Trophoblast cell (in vitro differentiated cells and primary cell): ENCODE data around the gene STYX.

Experiments used
- DNase-seq, 2 donors: peaks; one replicate each; pipeline ENCODE4 v3.0.0-alpha.2; 2016
- H2AFZ ChIP-seq: 2 replicates; pipeline ENCODE4 v1.6.1; 2013; ENCODE audit warnings: low read length, moderate library complexity, mild to moderate bottlenecking; ENCODE audit not compliant: insufficient read depth, poor library complexity
- H2AK5ac ChIP-seq: 2 replicates; pipeline ENCODE4 v1.6.1; 2013; ENCODE audit warnings: mild to moderate bottlenecking, low read length
- H2BK120ac ChIP-seq: 2 replicates; pipeline ENCODE4 v1.6.1; 2013; ENCODE audit warnings: low read length, mild to moderate bottlenecking, moderate library complexity; ENCODE audit not compliant: insufficient read depth, poor library complexity
- H2BK12ac ChIP-seq: 2 replicates; pipeline ENCODE4 v1.6.1; 2013; ENCODE audit warnings: mild to moderate bottlenecking, low read length, moderate library complexity
- H2BK5ac ChIP-seq: 2 replicates; pipeline ENCODE4 v1.6.1; 2013; ENCODE audit warnings: low read length, low read depth, moderate library complexity, mild to moderate bottlenecking; ENCODE audit not compliant: poor library complexity
- H3K14ac ChIP-seq: 2 replicates; pipeline ENCODE4 v1.6.1; 2013; ENCODE audit warnings: mild to moderate bottlenecking, low read length
- H3K18ac ChIP-seq: 2 replicates; pipeline ENCODE4 v1.6.1; 2013; ENCODE audit warnings: mild to moderate bottlenecking, low read length
- H3K23ac ChIP-seq: 2 replicates; pipeline ENCODE4 v1.6.1; 2013; ENCODE audit warnings: low read length
- H3K27ac ChIP-seq: 2 replicates; pipeline ENCODE4 v1.5.1; 2013; ENCODE audit warnings: low read depth, mild to moderate bottlenecking, inconsistent platforms, low read length, moderate library complexity
- H3K27me3 ChIP-seq: 2 replicates; pipeline ENCODE4 v1.6.1; 2013; ENCODE audit warnings: inconsistent platforms, mild to moderate bottlenecking, low read length, moderate library complexity; ENCODE audit not compliant: insufficient read depth
- H3K36me3 ChIP-seq, 2 experiments: 1 replicate in 1 of 2; 2 replicates in 1 of 2; pipeline ENCODE4 v1.6.1; 2013; ENCODE audit warnings: low read length in 2 of 2, mild to moderate bottlenecking in 2 of 2, moderate library complexity in 1 of 2; ENCODE audit not compliant: insufficient read depth in 2 of 2, control insufficient read depth in 1 of 2
- H3K4ac ChIP-seq: 2 replicates; pipeline ENCODE4 v1.6.1; 2013; ENCODE audit warnings: low read depth, mild to moderate bottlenecking, low read length, moderate library complexity
- H3K4me1 ChIP-seq, 2 experiments: 1 replicate in 1 of 2; 2 replicates in 1 of 2; pipeline ENCODE4 v1.6.1; 2013; ENCODE audit warnings: low read length in 2 of 2, mild to moderate bottlenecking in 2 of 2, moderate library complexity in 1 of 2; ENCODE audit not compliant: insufficient read depth in 2 of 2, control insufficient read depth in 1 of 2
- H3K4me2 ChIP-seq: 2 replicates; pipeline ENCODE4 v1.6.1; 2013; ENCODE audit warnings: inconsistent platforms, mild to moderate bottlenecking, low read length, moderate library complexity
- H3K4me3 ChIP-seq: 2 replicates; pipeline ENCODE4 v1.5.1; 2013; ENCODE audit warnings: mild to moderate bottlenecking, low read depth, low read length, inconsistent platforms
- H3K79me1 ChIP-seq: one replicate; pipeline ENCODE4 v1.6.1; 2013; ENCODE audit warnings: low read length
- H3K79me2 ChIP-seq: 2 replicates; pipeline ENCODE4 v1.6.1; 2013; ENCODE audit warnings: low read length, mild to moderate bottlenecking; ENCODE audit not compliant: control insufficient read depth, insufficient read depth, poor library complexity
- H3K9ac ChIP-seq: 2 replicates; pipeline ENCODE4 v1.6.1; 2013; ENCODE audit warnings: mild to moderate bottlenecking, low read length
- H3K9me3 ChIP-seq: 2 replicates; pipeline ENCODE4 v1.6.1; 2013; ENCODE audit warnings: low read depth, mild to moderate bottlenecking, control low read depth, inconsistent platforms, low read length; ENCODE audit not compliant: insufficient read depth
- H4K12ac ChIP-seq: 2 replicates; pipeline ENCODE4 v1.6.1; 2013; ENCODE audit warnings: low read depth, mild to moderate bottlenecking, low read length, moderate library complexity
- H4K8ac ChIP-seq: 2 replicates; pipeline ENCODE4 v1.6.1; 2013; ENCODE audit warnings: low read depth, mild to moderate bottlenecking, low read length, moderate library complexity
- H4K91ac ChIP-seq: one replicate; pipeline ENCODE4 v1.6.1; 2013; ENCODE audit warnings: low read depth, mild to moderate bottlenecking, low read length, moderate library complexity
- WGBS: extraction: QIAGEN DNeasy Blood & Tissue Kit; methylation state at CpG from one replicate; pipeline ENCODE4 v1.1.7; 2013; ENCODE audit warnings: missing lambda C conversion rate; ENCODE audit not compliant: insufficient read length, insufficient coverage; ENCODE audit errors: extremely low coverage; 5-methylcytosine and 5-hydroxymethylcytosine counted together

Gene STYX

GRCh38 chr14:52695481-52696091 is 34.4 kb upstream of the STYX start, which contains the start of gene ERO1A:
ERO1A (minus strand) TSS chr14:52695558; CDS start chr14:52695481, 77 bp downstream.
- Histone ChIP-seq H3K36me3 (no peaks in the 10 kb centered on the region), H2AFZ (peak within 1 kb of the TSS; percentile 62), H3K4me3 (peak within 1 kb of the TSS; percentile 93), H2BK12ac (no peak within 1 kb of the TSS), H4K12ac (peak within 1 kb of the TSS; percentile 80), H3K27me3 (no peaks in the 10 kb centered on the region), H3K79me2 (peaks cover 6% of the 10 kb centered on the region), H3K4me1 (no peaks in the 10 kb centered on the region), H3K79me1 (peaks cover 6% of the 10 kb centered on the region), H2BK120ac (peak within 1 kb of the TSS; percentile 48), H2AK5ac (no peak within 1 kb of the TSS), H3K4ac (peak within 1 kb of the TSS; percentile 18), H4K91ac (peak within 1 kb of the TSS; percentile 84), H3K14ac (peak within 1 kb of the TSS; percentile 10), H3K4me2 (peak within 1 kb of the TSS; percentile 80), H3K18ac (peak within 1 kb of the TSS; percentile 92), H3K9me3 (no peaks in the 10 kb centered on the region), H3K9ac (peak within 1 kb of the TSS; percentile 81), H4K8ac (peak within 1 kb of the TSS; percentile 84), H3K27ac (peak within 1 kb of the TSS; percentile 33), H3K23ac (no peak within 1 kb of the TSS), H2BK5ac (peak within 1 kb of the TSS; percentile 54)
- no CpG with 5 or more reads among the region's 78 CpGs for WGBS
- peak; percentile 86 to 87 for DNase-seq

- H2BK5ac ChIP-seq: no peak overlapping the region
- H3K4me2 ChIP-seq: no peak overlapping the region
- H3K79me2 ChIP-seq: no peaks in the 10 kb centered on the region
- H2BK12ac ChIP-seq: no peak overlapping the region
- H3K27ac ChIP-seq: no peak overlapping the region
- no peaks in the 10 kb centered on the region for H3K9me3 ChIP-seq
- no peak overlapping the region for H2BK120ac ChIP-seq
- H4K91ac ChIP-seq: no peak overlapping the region
- H3K9ac ChIP-seq: no peak overlapping the region
- no peak overlapping the region for H3K23ac ChIP-seq
- no peaks in the 10 kb centered on the region for H3K4me1 ChIP-seq
- no peak overlapping the region for H4K8ac ChIP-seq
- no peak overlapping the region for H3K18ac ChIP-seq
- no peak overlapping the region for H3K4ac ChIP-seq
- H4K12ac ChIP-seq: no peak overlapping the region
- no peak for DNase-seq
- H3K36me3 ChIP-seq: no peaks in the 10 kb centered on the region
- H2AK5ac ChIP-seq: no peak overlapping the region
- no peak overlapping the region for H3K4me3 ChIP-seq
- no peak overlapping the region for H2AFZ ChIP-seq
- H3K27me3 ChIP-seq: no peaks in the 10 kb centered on the region
- H3K79me1 ChIP-seq: no peaks in the 10 kb centered on the region
- H3K14ac ChIP-seq: no peak overlapping the region
- no CpG with 5 or more reads among the region's 2 CpGs for WGBS
Measured at GRCh38 chr14:52700701-52701172, 29.2 kb upstream of the STYX start.

GRCh38 chr14:52701223-52701622 is 28.7 kb upstream of the STYX start:
- no peaks in the 10 kb centered on the region for H3K27me3 ChIP-seq
- no peak for DNase-seq
- no peak overlapping the region for H3K4me3 ChIP-seq
- H3K4me1 ChIP-seq: peaks cover 0 to under 1% of the 10 kb centered on the region in 2 experiments
- H3K4me2 ChIP-seq: no peak overlapping the region
- H2AFZ ChIP-seq: no peak overlapping the region
- no peaks in the 10 kb centered on the region for H3K36me3 ChIP-seq
- H2AK5ac ChIP-seq: no peak overlapping the region
- no peak overlapping the region for H3K18ac ChIP-seq
- no peak overlapping the region for H3K23ac ChIP-seq
- no peaks in the 10 kb centered on the region for H3K79me2 ChIP-seq
- H3K9ac ChIP-seq: no peak overlapping the region
- no peak overlapping the region for H3K27ac ChIP-seq
- no peaks in the 10 kb centered on the region for H3K79me1 ChIP-seq
- H2BK120ac ChIP-seq: no peak overlapping the region
- no peaks in the 10 kb centered on the region for H3K9me3 ChIP-seq
- H2BK12ac ChIP-seq: no peak overlapping the region
- no CpG with 5 or more reads among the region's 3 CpGs for WGBS
- no peak overlapping the region for H4K12ac ChIP-seq
- H2BK5ac ChIP-seq: no peak overlapping the region
- H4K8ac ChIP-seq: no peak overlapping the region
- H3K14ac ChIP-seq: no peak overlapping the region
- no peak overlapping the region for H4K91ac ChIP-seq
- no peak overlapping the region for H3K4ac ChIP-seq

GRCh38 chr14:52703225-52703624 is 26.7 kb upstream of the STYX start:
- Histone ChIP-seq H2BK5ac (no peak overlapping the region), H2AK5ac (no peak overlapping the region), H4K8ac (no peak overlapping the region), H3K79me1 (peaks cover 8% of the 10 kb centered on the region), H3K27me3 (no peaks in the 10 kb centered on the region), H3K4ac (no peak overlapping the region), H4K12ac (no peak overlapping the region), H2AFZ (no peak overlapping the region), H2BK12ac (no peak overlapping the region), H3K4me2 (no peak overlapping the region), H4K91ac (no peak overlapping the region), H3K23ac (no peak overlapping the region), H3K4me1 (peaks cover 0 to 2% of the 10 kb centered on the region in 2 experiments), H3K14ac (no peak overlapping the region), H3K18ac (no peak overlapping the region), H3K36me3 (no peaks in the 10 kb centered on the region), H3K4me3 (no peak overlapping the region), H3K9me3 (no peaks in the 10 kb centered on the region), H3K9ac (no peak overlapping the region), H3K27ac (no peak overlapping the region), H3K79me2 (peaks cover 6% of the 10 kb centered on the region), H2BK120ac (no peak overlapping the region)
- no CpG with 5 or more reads among the region's 3 CpGs for WGBS
- peak; percentile 14 to 40 for DNase-seq
